NCI-H82 treated with DMSO at 0.1 percent for 48 hours (cell line): ENCODE data around the gene ZNF124.
"Not testable (repeated sequence)": the region's sequence is repeated elsewhere in the genome, so short reads cannot be mapped to it uniquely, and the experiment has no call there.

ENCODE experiments used
- DNase-seq: peaks from one replicate; lab custom pipeline; 2025; ENCODE audit not compliant: unreplicated experiment; lab: John Stamatoyannopoulos, UW

ZNF124 gene

DNA sequence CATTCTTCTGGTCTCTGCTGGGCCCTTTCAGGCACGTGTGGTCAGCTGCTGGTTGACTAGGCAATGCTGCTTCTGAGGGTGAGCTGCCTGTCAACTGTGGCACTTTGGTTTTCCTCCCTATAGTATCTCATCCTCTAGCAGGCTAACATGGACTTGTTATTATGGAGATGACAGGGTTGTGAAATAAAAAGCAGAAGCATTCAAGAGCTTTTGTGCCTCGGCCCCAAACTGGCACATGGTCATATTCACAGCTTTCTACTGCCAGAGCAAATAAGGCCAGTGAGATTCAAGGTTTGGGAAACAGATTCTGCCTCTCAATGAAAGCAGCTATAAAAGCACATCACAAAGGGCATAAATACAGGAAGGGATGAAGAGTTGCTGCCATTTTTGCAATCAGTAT lies 1.6 kb upstream of the ZNF124 start:
- DNase-seq: no peak

DNA sequence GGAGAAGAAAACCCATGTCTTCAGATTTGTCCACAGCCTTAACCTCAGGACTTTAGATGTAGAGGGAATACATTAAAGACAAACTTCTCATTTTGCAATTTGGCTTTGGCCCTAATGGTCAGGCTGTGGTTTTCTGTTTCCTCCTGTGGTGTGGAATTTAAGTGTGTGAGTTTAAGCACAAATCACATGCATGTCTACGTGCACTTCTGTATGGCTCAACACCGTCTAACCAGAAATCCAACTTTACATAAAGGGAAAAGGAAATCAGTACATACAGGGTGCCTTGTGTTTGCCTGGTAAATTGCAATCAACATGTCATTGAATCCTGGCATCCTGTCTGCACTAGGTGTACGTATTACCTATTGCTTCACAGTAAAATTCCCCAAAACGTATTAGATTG lies 1.2 kb upstream of the ZNF124 start:
- DNase-seq: no peak

DNA sequence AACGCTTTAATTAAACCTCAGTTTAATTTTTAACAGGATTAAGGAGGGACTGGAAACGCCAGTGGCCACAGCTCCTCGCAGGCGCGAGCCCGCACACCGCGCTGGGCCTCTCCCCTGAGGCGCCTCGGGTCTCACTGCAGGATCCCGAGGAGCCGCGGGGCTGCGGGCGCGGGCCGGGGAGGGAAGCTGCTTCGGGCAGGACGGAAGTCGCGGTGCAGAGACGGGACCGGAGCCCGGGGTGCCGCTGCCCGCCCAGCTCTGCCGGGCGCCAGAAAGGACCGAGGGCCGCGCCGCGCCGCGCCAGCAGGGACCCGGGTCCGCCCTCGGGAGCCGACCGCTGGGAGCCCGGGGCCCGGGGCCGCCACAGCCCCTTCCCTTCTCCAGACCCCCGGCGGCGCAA lies 377 bp downstream of the ZNF124 start:
- DNase-seq: not testable (repeated sequence)

- DNase-seq: no peak
Observed at GRCh38 chr1:247165674-247166073, 6.1 kb downstream of the ZNF124 start.

DNA sequence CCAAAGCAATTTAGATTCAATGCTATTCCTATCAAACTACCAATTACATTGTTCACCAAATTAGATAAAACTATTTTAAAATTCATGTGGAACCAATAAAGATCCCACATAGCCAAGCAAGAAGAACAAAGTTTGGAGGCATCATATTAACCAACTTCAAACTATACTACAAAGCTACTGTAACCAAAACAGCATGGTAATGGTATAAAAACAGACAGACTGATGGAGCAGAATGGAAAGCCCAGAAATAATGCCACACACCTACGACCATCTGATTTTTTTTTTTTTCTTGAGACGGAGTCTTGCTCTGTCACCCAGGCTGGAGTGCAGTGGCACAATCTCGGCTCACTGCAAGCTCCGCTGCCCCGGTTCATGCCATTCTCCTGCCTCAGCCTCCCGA lies 7.1 kb downstream of the ZNF124 start:
- no peak for DNase-seq

GRCh38 chr1:247156787-247157232 lies 15.0 kb downstream of the ZNF124 start:
- no peak for DNase-seq

DNA sequence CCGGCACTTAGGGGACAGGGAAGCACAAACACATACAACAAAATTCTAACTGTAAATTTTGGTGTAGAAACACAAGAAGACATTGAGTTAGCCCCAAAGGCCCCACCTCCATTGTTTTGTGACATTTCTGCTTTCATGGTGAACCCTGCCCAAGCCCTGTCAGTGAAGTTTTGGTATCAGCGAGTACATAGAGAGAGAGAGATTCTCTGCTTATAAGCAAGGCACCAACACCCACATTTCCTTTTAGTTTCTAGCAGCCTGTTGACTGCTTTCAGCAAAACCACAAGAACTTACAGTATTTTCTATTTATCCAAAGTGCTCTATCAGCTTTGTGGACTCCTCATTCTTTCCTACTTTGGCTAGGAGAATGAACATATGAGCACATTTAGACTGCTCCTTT lies 24.0 kb downstream of the ZNF124 start:
- no peak for DNase-seq

DNA sequence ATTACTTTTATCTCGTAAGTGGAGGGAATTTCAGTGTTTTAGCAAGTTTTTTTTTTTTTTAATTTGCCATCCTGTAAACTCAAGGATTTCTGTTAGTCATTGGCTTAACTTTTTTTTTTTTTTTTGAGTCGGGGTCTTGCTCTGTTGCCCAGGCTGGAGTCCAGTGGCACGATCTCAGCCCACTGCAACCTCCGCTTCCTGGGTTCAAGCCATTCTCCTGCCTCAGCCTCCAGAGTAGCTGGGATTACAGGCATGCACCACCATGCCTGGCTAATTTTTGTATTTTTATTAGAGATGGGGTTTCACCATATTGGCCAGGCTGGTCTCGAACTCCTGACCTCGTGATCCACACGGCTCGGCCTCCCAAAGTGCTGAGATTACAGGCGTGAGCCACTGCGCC lies 24.7 kb downstream of the ZNF124 start:
- DNase-seq: not testable (repeated sequence)

- no peak for DNase-seq
Observed at GRCh38 chr1:247146671-247147070, 25.1 kb downstream of the ZNF124 start.

- DNase-seq: no peak
Observed at GRCh38 chr1:247145279-247145678, 26.5 kb downstream of the ZNF124 start.

GRCh38 chr1:247139557-247139956 lies 32.3 kb downstream of the ZNF124 start:
- DNase-seq: not testable (repeated sequence)

DNA sequence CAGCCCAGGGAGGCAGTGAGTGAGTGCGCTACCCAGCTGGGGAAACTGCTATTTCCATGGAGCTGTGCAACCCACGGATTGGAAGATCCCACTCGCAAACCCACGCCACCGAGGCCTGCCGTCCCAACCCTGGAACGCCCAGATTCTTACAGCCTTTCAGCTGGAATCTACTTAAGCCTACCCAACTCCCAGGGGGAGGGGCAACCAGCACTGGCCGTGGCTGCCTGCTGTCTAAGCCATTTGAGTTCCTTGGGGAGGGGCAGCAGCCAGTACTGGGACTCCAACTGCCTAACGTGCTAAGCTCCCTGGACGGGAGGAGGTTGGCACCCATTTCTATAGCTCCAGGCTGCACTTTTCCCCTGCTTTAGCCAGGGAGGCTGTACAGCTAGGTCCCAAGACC lies 40.6 kb downstream of the ZNF124 start:
- no peak for DNase-seq

DNA sequence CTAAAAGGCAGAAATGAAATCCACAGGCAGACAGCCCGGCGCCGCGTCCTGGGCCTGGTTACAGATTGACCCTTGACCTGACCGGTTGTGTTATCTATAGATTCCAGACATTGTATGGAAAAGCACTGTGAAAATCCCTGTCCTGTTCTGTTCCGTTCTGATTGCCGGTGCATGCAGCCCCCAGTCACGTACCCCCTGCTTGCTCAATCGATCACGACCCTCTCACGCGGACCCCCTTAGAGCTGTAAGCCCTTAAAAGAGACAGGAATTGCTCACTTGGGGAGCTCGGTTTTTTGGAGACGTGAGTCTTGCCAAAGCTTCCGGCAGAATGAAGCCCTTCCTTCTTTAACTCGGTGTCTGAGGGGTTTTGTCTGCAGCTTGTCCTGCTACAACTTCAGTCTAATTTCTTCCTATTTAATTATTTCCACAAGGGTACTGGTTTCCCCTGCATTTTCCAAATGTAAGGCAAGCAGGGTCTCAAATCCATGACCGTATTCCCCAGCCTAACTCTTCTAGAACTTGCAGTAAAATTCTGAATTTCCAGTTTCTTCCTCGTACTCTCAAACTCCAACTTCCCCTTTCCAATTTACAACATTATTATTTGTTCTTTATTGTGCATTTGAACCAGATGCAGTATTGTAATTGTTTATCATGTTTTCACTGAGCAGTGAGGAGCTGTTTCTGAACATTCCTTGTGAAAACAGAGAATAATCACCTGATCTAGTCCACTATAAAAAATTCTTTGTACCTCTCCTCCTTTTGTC lies 44.1 kb downstream of the ZNF124 start:
- DNase-seq: not testable (repeated sequence)

GRCh38 chr1:247126601-247127000 lies 45.2 kb downstream of the ZNF124 start:
- DNase-seq: not testable (repeated sequence)

GRCh38 chr1:247126166-247126565 lies 45.7 kb downstream of the ZNF124 start:
- DNase-seq: not testable (repeated sequence)

GRCh38 chr1:247121382-247121781 lies 50.4 kb downstream of the ZNF124 start:
- DNase-seq: no peak

DNA sequence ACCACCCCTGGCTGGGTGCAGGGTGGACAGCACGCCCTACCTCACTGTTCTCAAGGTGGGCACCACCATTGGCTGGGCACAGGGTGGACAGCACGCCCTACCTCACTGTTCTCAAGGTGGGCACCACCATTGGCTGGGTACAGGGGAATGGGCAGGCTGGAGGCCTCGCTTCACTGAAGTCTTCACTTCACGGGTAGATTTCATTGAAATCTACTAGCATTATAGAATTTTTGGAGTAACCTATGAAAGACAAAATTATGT lies 51.5 kb downstream of the ZNF124 start:
- DNase-seq: not testable (repeated sequence)

DNA sequence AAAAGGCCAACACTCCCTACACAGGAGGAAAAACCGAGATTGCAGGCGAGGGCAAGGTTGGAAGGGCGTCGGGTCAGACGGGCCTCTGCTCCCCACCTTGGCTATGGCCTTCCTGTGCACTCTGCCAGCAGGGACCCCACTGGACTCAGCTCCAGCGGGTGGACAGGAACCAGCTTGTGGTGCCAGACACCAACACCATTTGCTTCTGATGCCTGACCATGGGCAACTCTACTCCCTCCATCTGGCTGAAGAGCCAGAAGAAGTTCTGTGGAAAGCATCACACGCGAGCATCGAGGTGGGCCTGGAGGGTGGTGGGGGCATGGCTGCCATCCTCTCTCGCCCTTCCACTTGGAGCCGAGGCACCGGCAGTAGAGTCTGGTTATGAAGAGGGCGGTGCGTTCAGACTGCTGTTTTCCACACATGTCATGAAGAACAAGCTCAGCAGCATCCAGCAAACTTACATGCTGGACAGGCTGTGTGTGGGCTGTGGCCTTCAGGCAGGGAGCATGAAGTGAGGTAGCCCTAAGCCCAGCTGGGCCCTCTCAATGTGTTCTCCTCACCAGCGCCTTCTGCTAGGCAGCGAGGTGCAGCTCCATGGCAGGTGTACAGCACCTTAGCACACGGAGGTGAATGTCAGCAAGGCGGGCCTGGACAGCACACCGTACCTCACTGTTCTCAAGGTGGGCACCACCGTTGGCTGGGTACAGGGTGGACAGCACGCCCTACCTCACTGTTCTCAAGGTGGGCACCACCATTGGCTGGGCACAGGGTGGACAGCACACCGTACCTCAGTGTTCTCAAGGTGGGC lies 52.0 kb downstream of the ZNF124 start:
- no peak for DNase-seq

DNA sequence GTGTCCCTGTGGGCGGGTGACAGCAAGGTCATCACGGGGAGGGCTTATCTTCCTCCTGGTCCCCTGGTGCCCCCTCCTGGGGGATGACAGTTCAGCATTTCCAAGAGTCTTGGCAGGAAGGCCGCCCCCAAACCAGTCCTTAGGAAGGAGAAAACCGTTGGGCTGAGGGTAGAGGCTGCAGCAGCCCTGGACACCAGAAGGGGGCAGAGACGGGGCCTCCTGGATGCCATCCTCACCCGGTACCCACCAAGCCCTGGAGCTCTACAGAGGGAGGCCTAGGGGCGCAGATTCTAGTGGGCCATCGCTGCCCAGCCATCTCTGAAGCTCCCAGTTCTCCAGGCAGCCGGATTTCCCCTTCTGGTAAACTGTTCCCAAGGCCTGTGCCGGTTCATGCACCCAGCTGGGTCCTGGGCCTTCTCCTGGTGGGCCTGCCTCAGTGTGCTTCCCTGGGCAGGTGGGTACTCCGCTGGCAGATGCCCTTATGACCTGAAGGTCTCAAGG lies 52.8 kb downstream of the ZNF124 start:
- no peak for DNase-seq

GRCh38 chr1:247115545-247115944 lies 56.3 kb downstream of the ZNF124 start:
- DNase-seq: no peak

DNA sequence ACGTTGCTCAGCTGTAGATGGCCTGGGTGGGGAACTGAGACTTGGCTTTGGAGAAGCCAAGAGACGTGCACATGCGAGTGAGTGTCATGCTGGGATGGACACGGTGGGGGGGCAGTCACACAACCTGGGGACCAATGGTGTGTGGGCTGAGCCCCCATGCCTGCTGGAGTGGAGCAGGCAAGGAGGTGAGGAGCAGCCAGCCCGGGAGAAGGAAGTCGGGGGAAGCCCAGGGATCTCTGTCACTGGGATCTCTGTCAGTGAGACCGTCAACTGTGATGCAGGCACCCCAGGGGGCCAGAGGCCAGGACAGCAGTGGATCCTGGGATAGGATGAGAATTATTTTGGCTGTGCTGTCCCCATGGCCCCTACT lies 56.7 kb downstream of the ZNF124 start:
- no peak for DNase-seq

DNA sequence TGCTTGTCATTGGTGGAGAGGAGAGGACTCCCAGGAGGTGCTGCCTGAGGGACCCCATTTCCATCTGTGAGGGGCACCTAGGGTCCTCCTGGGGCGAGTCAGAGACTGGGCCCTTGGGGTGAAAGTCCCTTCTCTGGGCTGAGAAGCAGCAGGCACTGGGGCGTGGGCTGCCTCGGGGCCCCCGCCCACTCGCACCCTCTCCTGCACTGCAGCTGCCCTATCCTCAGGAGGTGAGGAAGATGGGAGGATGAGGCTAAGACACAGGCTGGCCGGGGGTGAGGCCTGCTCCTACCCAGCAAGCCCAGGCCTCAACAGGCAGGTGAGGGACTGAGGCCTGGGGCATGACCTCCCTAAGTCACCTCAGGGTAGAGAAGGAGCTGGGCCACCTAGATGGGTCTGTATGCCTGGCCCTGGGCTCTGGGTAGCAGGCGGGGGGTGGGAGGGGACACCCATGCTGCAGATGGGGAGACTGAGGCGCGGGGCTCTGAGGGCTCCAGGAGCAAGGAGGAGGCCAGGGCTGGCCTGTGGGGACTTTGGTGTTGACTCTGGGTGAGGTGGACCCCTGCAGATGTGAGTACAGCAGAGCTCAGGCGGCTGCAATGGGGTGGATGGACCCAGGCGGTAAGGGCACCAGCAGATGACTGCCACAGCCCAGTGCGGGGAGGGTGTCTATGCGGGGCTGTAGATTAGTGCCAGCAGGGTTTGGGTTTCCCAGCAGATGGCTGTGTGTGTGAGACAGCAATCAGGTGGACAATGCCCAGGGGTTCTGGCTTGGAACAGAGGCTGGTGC lies 57.3 kb downstream of the ZNF124 start:
- DNase-seq: no peak
